HG03457 (cell line): ENCODE measurements around the gene PRDM10.
"Not testable (repeated sequence)": the region's sequence is repeated elsewhere in the genome, so short reads cannot be mapped to it uniquely, and the experiment has no call there.

Experiments
- ATAC-seq: cut with Tn5 transposase; IDR thresholded peaks from one replicate; pipeline ENCODE4 v1.9.1; 2021; ENCODE audit warnings: moderate number of reproducible peaks; ENCODE audit not compliant: unreplicated experiment

Gene PRDM10

GRCh38 chr11:129976328-129976727, 26.3 kb downstream of the PRDM10 start:
- no peak for ATAC-seq

DNA sequence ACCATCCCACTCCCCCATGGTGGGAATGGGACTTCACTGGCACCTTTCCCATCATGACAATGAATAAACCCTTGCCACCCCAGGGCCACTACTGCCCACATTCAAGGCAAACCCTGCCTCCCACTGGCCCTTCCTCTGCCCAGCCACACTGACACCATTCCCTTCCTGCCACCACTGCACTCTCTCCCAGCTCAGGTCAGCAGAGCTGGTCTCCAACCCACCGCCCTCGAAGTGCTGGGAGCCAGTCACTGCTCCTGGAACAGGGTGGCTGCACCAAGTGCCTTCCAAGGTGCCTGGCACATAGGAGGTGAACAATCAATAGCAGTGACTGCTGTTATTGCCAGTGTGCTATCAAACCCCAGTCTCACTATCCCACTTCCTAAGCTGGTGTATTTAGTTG, 27.1 kb downstream of the PRDM10 start:
- ATAC-seq, result no peak

DNA sequence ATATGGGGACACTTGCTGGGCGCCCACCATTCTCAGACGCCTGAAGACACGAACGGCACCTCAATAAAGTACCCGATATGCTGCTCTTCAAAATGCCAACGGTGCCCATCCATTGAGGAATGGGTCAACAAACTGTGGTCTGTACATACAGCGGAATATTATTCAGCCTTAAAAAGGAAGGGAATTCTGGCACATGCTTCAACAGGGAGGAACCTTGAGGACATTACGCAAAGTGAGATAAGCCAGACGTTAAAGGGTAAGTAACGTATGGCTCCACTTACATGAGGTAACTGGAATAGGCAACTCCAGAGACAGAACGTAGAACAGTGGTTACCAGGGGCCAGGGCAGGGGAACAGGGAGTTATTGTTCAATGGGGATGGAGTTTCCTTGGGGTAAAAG, 28.0 kb downstream of the PRDM10 start:
- ATAC-seq, result no peak

DNA sequence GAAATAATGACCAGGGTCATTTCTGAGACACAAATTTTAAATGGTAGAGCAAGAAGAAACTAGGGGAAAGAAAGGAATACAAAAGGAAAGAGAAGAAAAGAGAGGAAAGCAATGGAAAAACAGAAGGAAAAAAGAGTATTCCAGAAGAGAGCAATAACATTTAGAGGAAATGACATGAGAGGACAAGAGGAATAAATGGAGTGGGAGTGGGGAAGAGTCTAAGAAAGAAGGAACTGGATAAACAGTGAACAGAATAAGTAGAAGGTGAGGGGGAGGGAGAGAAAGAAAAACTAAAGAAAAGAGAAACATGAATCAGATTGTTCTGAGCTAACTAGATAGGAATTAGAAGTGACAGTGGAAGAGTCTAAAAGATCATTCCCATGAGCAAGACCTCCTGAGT, 28.4 kb downstream of the PRDM10 start:
- no peak for ATAC-seq

DNA sequence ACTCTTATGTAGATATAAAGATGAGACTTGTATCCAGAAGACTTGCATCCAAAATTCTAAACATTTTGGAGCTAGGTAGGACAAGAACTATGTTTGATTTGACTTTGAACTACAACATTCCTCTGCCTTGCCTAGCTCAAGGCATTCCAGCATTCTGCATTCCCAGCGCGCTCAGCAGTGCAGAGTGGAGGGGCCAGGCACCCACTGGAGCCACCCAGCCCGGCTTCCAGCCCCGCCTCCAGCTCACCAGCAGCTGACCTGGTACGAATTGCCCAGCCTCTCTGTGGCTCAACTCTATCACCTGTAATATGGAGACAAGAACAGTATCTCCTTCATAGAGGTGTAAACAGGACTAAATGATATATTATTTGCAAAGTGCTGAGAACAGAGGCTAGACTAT, 28.8 kb downstream of the PRDM10 start:
- no peak for ATAC-seq

- no peak for ATAC-seq
These were observed 29.6 kb downstream of the PRDM10 start for GRCh38 chr11:129973068-129973467.

DNA sequence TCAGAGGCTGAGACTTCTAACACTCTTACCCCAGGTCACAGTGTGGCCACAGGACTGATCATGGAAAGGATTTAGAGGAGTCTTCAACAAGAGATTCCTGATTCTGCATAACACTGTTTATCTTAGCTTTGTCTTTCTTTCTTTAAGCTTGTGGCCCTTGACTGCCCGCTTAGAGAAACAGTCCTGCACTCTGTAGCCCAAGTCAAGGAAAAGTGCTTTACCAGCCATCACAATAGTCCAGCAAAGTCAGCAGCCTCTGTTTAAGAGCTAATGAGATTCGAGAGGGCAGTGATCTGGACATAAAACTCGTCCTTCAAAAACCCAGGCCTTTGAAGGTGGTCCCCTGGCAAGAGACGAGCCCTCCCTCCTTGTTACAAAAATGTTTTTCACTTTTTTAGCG, 30.0 kb downstream of the PRDM10 start:
- ATAC-seq, result no peak

DNA sequence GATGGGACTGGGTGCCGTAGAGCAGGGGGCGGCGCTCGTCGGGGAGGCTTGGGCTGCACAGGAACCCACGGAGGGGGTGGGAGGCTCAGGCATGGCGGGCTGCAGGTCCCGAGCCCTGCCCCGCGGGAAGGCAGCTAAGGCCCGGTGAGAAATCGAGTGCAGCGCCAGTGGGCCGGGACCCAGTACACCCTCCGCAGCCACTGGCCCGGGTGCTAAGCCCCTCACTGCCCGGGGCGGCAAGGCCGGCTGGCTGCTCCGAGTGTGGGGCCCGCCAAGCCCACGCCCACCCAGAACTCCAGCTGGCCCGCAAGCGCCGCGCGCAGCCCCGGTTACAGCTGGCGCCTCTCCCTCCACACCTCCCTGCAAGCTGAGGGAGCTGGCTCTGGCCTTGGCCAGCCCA, 30.8 kb downstream of the PRDM10 start:
- not testable (repeated sequence) for ATAC-seq

DNA sequence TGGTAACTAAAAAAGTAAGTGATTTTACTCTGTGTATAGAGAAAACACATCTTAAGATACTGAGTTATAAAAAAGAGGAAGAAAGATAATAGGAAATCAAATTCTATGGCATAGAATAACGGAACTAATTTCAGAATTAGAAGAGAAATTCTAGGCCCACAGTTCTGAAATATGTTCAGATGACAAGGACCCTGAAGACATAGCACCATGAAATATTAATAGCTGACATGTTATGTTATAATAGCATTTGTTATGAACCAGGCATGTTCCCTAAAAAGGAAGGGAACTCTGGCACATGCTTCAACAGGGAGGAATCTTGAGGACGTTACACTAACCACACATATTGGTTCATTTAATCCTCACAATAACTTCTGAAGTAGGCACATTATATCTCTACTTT, 32.7 kb downstream of the PRDM10 start:
- ATAC-seq, result no peak

DNA sequence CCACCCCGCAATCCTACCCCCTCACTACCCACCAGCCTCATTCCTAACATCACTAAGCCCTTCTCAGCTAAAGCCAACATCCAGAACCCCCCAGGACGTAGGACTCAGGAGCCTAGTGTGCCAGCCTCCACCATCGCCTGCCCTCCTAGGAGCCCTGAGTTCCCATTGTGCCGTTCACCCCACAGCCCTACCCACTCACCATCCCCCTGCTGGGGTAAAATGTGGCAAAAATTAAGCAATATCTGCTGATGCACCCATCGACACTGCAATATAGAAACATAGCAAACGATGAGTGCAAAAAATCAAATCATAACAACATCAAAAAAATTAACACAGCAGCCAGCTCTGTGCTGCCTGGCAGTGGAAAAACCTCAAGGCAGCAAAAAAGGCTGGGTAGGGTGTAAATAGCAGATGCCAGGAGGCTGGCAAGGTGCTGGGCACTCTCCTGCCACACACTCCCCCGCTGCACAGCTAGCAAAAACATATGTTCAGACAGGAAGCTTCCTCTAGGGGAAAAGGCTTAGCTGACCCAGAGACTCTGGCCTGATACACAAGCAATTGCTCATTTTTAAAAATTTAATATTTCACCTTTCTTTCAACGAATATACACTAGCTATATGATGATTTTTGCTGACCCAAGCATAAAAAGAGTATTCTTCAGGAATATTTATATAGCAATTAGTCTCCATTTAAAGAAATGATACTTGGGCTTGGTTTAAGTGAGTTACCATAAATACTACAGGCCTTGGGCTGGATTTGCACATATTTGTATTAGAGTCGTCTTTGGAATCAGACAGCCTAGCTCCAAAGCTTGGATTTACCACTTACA, 33.8 kb downstream of the PRDM10 start:
- ATAC-seq, result no peak

DNA sequence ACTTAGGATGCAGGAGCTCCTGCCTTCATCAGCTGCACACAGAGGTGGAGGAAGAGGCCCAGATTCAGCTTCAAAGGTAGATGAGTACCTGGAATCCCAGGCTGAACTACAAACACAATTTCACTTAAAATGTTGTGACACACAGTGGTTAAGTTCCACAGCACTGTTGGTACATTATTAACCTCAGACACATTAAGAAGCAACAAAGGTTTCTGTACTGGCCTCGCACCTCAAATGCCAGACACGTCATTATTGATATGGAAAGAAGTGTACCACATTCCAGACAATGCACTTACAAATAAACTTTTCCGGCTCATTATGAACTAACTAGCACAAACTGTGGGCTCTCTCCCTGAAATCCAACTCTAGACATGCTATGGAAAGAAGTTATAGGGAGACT, 34.6 kb downstream of the PRDM10 start:
- no peak for ATAC-seq

- ATAC-seq, result no peak
These were observed 37.4 kb downstream of the PRDM10 start for GRCh38 chr11:129965248-129965647.

DNA sequence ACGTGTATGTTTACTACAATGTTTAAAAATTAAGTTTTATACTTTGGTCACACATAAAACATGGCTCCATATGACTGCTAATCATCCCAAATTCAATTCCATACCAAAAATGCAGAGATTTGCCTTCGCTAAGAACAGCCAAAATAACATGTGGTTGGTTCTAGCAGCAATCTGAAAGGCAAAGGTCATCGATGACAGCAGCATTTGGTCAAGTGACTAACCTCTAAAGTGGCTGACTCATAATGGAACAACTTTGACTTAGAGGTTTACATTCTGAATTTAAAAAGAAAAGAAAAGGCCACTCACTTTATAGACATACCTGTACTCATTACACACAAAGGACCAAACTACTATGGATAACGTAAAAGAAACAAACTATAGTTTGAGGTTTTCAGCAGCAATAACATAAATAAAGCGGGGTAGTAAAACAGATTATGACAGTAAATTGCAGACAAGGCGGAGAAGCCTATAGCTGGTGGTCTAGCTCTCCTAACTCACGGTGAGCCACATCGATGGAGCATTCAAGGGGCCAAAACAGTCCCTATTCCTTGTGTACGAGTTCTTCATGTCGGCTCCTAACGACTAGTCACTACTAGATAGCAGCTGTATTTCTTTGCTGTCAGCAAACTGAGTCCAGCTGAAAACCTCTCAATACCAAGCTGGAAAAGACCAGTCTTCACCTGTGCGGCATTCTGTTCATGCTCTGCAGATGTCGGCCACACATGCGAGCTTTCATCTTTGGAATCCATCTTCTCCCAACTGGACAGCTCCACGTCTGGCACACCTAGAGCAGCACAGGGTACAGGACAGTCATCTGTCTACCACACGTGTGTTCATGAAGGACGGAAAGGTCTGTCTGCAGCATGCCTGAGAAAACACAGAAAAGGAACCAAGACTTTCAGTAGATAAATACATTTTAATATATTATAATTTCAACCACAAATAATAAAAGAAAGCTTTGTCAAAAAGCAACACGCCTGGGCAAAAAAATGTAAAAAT, 42.1 kb downstream of the PRDM10 start:
- peak; percentile 66 for ATAC-seq

- no peak for ATAC-seq
These were observed 42.9 kb downstream of the PRDM10 start for GRCh38 chr11:129959687-129960086.

- no peak for ATAC-seq
These were observed 47.4 kb downstream of the PRDM10 start for GRCh38 chr11:129955282-129955681.

DNA sequence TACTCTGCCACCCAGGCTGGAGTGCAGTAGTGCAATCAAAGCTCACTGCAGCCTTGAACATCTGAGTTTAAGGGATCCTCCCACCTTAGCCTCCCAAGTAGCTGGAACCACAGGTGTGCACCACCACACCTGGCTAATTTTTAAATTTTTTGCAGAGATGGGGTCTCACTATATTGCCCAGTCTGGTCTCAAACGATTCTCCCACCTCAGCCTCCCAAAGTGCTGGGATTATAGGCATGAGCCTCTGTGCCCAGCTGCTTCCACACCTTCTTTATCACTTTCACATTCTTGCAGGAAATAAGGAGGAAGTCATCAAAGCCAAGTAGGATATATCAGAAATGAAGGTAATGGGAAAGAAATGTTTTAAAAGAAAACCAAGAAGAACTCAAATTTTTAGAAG, 47.9 kb downstream of the PRDM10 start:
- not testable (repeated sequence) for ATAC-seq

DNA sequence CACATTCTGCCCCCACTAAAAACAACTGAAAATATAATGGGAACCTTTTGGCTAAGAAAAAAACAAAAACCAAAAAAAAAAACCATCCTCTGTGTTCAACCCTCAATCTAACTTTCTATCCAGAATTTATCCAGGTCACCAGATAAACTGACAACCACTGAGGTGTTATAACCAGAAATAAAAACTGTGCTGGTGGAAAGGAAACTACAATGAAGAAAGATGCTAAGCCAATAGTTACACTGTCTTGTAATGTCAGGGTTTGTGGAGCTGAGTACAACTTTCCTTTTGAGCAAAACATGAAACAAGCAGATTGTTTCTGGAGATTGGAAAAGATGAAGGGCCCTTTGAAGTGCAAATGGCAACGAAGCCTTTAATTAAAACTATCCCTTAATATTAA, 50.8 kb downstream of the PRDM10 start:
- no peak for ATAC-seq

DNA sequence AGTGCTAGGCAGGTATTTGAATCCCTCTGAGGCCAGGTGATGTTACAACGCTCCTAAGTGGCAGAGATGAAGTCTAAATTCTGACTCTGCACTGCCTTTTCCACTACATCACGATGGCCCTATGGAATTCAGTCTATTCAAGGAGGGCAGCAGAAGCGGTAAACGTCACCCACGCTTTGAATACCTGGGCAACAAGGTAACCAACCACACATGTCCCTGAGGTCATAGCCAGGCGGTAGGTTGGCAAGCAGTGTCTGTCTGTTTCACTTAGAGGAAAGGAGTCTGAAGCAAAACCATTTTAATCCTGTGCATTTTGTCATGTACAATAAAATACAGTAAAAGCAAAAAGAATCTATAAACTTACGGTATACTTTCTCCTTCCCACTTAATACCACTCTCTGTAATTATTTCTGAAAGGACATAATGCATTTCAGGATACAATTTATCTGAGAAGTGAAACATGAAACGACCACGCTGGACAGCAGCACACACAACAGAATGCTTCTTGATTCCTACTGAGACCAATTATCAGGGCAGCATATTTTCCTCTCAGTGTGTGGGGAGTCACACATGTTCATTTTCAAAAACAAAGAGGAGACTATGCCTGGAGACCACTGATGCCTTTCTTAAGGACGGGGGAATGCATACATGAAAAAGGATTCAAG, 51.3 kb downstream of the PRDM10 start:
- ATAC-seq, result no peak

DNA sequence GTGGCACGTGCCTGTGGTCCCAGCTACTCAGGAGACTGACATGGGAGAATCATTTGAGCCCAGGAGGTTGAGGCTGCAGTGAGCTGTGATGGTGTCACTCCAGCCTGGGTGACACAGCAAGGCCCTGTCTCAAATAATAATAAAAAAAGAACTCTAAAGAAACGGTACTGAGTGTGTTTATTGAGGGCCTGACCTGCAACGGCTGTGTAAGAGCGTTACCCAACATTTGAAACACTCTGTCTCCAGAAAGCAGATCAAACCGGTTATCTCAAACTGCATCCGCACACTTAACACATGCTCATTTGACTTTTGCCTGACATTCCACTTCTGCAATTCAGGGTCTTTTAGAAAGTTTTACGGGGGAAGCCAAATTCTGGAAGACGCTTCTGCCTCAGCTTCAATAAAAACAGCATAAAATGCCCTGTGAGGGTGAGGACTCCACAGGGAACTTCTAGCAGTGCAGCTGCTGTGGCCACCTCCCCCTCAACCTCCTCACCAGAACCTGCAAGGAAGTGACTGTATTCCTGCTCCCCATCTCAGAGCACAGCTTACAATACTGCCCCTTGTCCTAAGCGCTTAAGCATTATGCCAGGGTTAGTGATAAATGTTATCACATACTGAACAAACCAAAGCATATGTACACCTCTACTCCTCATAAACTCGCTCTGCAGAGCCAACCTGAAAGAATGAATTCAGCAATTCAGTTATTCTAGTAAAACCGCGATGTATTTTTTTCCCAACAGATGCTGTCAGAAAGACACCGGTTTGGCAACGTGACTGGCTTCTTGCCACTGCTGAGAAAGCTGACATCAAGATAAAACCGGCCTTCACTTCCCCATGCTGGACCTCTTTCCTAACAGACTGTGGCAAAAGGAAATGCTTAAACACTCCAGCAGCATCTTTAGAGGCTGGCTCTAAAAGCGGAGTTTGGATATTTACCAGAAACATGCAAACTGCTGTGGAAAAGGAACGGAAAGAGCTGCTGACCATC, 52.2 kb downstream of the PRDM10 start:
- ATAC-seq, result no peak

GRCh38 chr11:129948926-129949466, 53.6 kb downstream of the PRDM10 start:
- ATAC-seq, result no peak
